K562 (cell line): ENCODE results near the gene NSMCE1. TPM values are rescaled to one million over a fixed set of nuclear protein-coding genes. Genes with fewer than 3 reads are reported as not detected.

ENCODE experiments used
- BRF1 ChIP-seq: IDR thresholded peaks from 3 replicates; pipeline ENCODE4 v1.6.1; 2011; ENCODE audit warnings: borderline replicate concordance, mild to moderate bottlenecking; ENCODE audit not compliant: insufficient read length; ENCODE audit errors: extremely low read depth
- EZH2 ChIP-seq: IDR thresholded peaks from 2 replicates; pipeline ENCODE4 v1.6.1; 2012; ENCODE audit warnings: low read depth, mild to moderate bottlenecking, inconsistent platforms, low read length, borderline replicate concordance
- HSF4 ChIP-seq: fragments of 250-450 bp; sonication (Bioruptor Pico); IDR thresholded peaks from 2 replicates; pipeline ENCODE4 v2.1.2; 2022; ENCODE audit warnings: mild to moderate bottlenecking, moderate library complexity, borderline replicate concordance
- JUNB ChIP-seq: fragments of 450-650 bp; formaldehyde crosslinking; conservative IDR thresholded peaks from 2 replicates; pipeline ENCODE4 v1.4.0; 2020; ENCODE audit warnings: mild to moderate bottlenecking
- KDM2B ChIP-seq: fragments of 250-450 bp; sonication (Bioruptor Pico); IDR thresholded peaks from 2 replicates; pipeline ENCODE4 v1.8.0; 2021; ENCODE audit warnings: mild to moderate bottlenecking, moderate library complexity
- MTF1 ChIP-seq: fragments of 250-450 bp; sonication (Bioruptor Pico); IDR thresholded peaks from 2 replicates; pipeline ENCODE4 v1.9.0; 2021; ENCODE audit warnings: moderate library complexity, mild to moderate bottlenecking, inconsistent platforms, borderline replicate concordance
- PHB ChIP-seq: fragments of 250-450 bp; sonication (Bioruptor Pico); IDR thresholded peaks from 2 replicates; pipeline ENCODE4 v1.5.0; 2021
- PHF8 ChIP-seq: fragments of 200-600 bp; sonication (generic); IDR thresholded peaks from 2 replicates; pipeline ENCODE4 v1.6.1; 2012; ENCODE audit warnings: mixed run types, mild to moderate bottlenecking, inconsistent platforms, low read length, moderate library complexity, borderline replicate concordance
- PML ChIP-seq: IDR thresholded peaks from 2 replicates; pipeline ENCODE4 v1.6.1; 2012; ENCODE audit warnings: low read length, inconsistent platforms
- PURB ChIP-seq: sonication (generic); formaldehyde crosslinking; IDR thresholded peaks from 2 replicates; pipeline ENCODE4 v1.9.0; 2021; ENCODE audit warnings: low read depth, mild to moderate bottlenecking, missing genetic modification reagents
- SMARCE1 ChIP-seq: fragments of 450-650 bp; IDR thresholded peaks from 2 replicates; pipeline ENCODE4 v1.7.1; 2016; ENCODE audit warnings: mild to moderate bottlenecking
- SOX6 ChIP-seq: fragments of 450-650 bp; IDR thresholded peaks from 2 replicates; pipeline ENCODE4 v1.6.1; 2014; ENCODE audit warnings: mild to moderate bottlenecking
- TOE1 ChIP-seq, 2 experiments: fragments of 450-650 bp in 1 of 2; sonication (generic) in 1 of 2; formaldehyde crosslinking in 1 of 2; IDR thresholded peaks; 2 replicates each; pipeline versions ENCODE4 v1.7.1 to v1.8.0; 2016 to 2022; ENCODE audit warnings: borderline replicate concordance in 2 of 2, mild to moderate bottlenecking in 2 of 2, antibody characterized with exemption in 1 of 2, inconsistent platforms in 1 of 2, low read depth in 1 of 2, missing genetic modification reagents in 1 of 2, moderate library complexity in 1 of 2
- ZKSCAN1 ChIP-seq: fragments of 150-350 bp; IDR thresholded peaks from 2 replicates; pipeline ENCODE4 v1.6.1; 2016; ENCODE audit warnings: low read depth, low read length
- ZNF24 ChIP-seq: fragments of 450-650 bp; IDR thresholded peaks from 2 replicates; pipeline ENCODE4 v1.6.1; 2016
- ZNF507 ChIP-seq: conservative IDR thresholded peaks from 2 replicates; pipeline ENCODE4 v1.6.1; 2017; ENCODE audit warnings: missing genetic modification characterization, missing compliant biosample characterization
- ZNF561 ChIP-seq: fragments of 450-650 bp; formaldehyde crosslinking; conservative IDR thresholded peaks from 2 replicates; pipeline ENCODE4 v1.4.0; 2020; ENCODE audit warnings: mild to moderate bottlenecking, moderate library complexity
- ZSCAN29 ChIP-seq: fragments of 450-650 bp; IDR thresholded peaks from 2 replicates; pipeline ENCODE4 v1.6.1; 2017
- polyA plus RNA-seq, 8 experiments: library from polyadenylated mRNA; depleted of rRNA in 4 of 8; stranded (reverse) in 5 of 8; unstranded in 3 of 8; fragments of >200 nt; fragmentation: Nextera tagmentation in 2 of 8; fragmentation: Illumina TruSeq in 1 of 8; extraction: Ambion mirVana in 2 of 8; extraction: Trizol in 1 of 8; gene quantifications; 2 replicates each; pipeline versions ENCODE4 v1.2.1 to v1.2.3, GENCODE V29; 2011 to 2014; ENCODE audit warnings: inconsistent platforms in 1 of 8, missing spikeins in 1 of 8
- total RNA-seq, 7 experiments: library from RNA; depleted of rRNA in 6 of 7; stranded (reverse); fragments of >200 nt in 6 of 7; fragmentation: Illumina TruSeq in 2 of 7; extraction: Trizol in 2 of 7; gene quantifications; 2 replicates each; pipeline versions ENCODE4 v1.2.1 to v1.2.3, GENCODE V29; 2011 to 2021; ENCODE audit warnings: low replicate concordance in 1 of 7
- TF ChIP-seq, protein P1 (sequence below): fragments of 250-450 bp; sonication (Bioruptor Pico); IDR thresholded peaks from 2 replicates; pipeline ENCODE4 v1.8.0; 2021; ENCODE audit warnings: borderline replicate concordance, mild to moderate bottlenecking, moderate library complexity; ENCODE audit not compliant: poor library complexity, severe bottlenecking
- TF ChIP-seq, protein P2 (sequence below): fragments of 450-650 bp; formaldehyde crosslinking; IDR thresholded peaks from 2 replicates; pipeline ENCODE4 v1.4.0; 2022; ENCODE audit warnings: missing genetic modification characterization
- TF ChIP-seq, protein P3 (sequence below): fragments of 250-450 bp; sonication (Bioruptor Pico); IDR thresholded peaks from 2 replicates; pipeline ENCODE4 v1.5.0; 2021
- TF ChIP-seq, protein P4 (sequence below): fragments of 250-450 bp; sonication (Bioruptor Pico); IDR thresholded peaks from 2 replicates; pipeline ENCODE4 v1.5.0; 2020; ENCODE audit warnings: mild to moderate bottlenecking
- TF ChIP-seq, protein P5 (sequence below): fragments of 450-650 bp; IDR thresholded peaks from 2 replicates; pipeline ENCODE4 v1.7.0; 2016; ENCODE audit warnings: borderline replicate concordance

Gene NSMCE1
- total and polyA plus RNA-seq, 9 of the 15 experiments (the other 6 are each of a cell fraction or from before 2014, with no cell fraction given): 52.1 to 163 (median 61.5) TPM

DNA sequence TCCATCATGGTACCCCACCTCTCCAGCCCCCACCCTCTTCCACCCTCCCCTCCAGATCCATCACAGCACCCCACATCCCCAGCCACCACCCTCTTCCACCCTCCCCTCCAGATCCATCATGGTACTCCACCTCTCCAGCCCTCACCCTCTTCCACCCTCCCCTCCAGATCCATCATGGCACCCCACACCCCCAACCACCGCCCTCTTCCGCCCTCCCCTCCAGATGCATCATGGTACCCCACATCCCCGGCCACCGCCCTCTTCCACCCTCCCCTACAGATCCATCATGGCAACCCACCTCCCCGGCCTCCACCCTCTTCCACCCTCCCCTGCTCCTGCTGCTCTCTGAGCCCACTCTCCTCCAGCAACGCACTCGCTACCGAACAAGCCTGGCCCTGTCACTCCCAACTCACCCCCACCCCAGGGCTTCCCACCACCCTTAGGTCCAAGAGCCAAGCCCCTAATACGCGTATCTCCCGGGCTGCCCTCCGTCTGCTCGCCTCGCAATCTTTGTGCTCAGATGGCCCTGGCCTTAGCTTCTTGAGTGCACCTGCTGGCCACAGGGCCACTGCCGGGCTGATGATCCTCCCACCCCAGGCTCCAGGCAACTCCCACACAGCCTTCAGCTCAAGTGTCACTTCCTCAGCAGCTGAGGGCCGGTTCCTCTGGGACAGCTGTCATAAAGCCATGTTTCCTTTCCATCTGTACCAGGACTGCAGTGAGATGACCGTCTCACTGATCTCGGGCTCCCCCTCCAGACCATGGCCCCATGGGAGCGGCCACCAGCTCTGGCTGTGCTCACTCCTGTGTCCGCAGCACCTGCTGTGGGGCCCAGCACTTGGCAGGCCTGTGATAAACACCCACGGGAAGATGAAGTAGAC is 39.7 kb downstream of the NSMCE1 start (continued):
- TF ChIP-seq, protein P1, sequence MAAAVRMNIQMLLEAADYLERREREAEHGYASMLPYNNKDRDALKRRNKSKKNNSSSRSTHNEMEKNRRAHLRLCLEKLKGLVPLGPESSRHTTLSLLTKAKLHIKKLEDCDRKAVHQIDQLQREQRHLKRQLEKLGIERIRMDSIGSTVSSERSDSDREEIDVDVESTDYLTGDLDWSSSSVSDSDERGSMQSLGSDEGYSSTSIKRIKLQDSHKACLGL (CRISPR knock-in tag): no peak
- no peak for TF ChIP-seq ZNF507 (tag)
- peak; percentile 30; the same call in 1 of the 2 replicates for TF ChIP-seq SOX6
- TF ChIP-seq, protein P2, sequence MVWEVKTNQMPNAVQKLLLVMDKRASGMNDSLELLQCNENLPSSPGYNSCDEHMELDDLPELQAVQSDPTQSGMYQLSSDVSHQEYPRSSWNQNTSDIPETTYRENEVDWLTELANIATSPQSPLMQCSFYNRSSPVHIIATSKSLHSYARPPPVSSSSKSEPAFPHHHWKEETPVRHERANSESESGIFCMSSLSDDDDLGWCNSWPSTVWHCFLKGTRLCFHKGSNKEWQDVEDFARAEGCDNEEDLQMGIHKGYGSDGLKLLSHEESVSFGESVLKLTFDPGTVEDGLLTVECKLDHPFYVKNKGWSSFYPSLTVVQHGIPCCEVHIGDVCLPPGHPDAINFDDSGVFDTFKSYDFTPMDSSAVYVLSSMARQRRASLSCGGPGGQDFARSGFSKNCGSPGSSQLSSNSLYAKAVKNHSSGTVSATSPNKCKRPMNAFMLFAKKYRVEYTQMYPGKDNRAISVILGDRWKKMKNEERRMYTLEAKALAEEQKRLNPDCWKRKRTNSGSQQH (CRISPR knock-in tag): no peak
- no peak for TF ChIP-seq ZNF24
- TF ChIP-seq TOE1 (IDR thresholded peaks at IDR 0.05; ENCODE audit: borderline replicate concordance): no peak
- no peak for TF ChIP-seq TOE1 (CRISPR knock-in tag; IDR thresholded peaks at IDR 0.05; ENCODE audit: borderline replicate concordance, low read depth)
- TF ChIP-seq EZH2: no peak
- TF ChIP-seq HSF4 (CRISPR knock-in tag): no peak
- no peak for TF ChIP-seq BRF1
- TF ChIP-seq ZNF561 (CRISPR knock-in tag): no peak
- TF ChIP-seq, protein P3, sequence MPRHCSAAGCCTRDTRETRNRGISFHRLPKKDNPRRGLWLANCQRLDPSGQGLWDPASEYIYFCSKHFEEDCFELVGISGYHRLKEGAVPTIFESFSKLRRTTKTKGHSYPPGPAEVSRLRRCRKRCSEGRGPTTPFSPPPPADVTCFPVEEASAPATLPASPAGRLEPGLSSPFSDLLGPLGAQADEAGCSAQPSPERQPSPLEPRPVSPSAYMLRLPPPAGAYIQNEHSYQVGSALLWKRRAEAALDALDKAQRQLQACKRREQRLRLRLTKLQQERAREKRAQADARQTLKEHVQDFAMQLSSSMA (CRISPR knock-in tag): no peak
- no peak for TF ChIP-seq PML
- TF ChIP-seq SMARCE1: no peak
- no peak for TF ChIP-seq PHB (CRISPR knock-in tag)
- TF ChIP-seq PHF8: no peak
- no peak for TF ChIP-seq PURB (CRISPR knock-in tag)
- TF ChIP-seq ZKSCAN1: no peak
- TF ChIP-seq JUNB (CRISPR knock-in tag): no peak
- TF ChIP-seq, protein P4, sequence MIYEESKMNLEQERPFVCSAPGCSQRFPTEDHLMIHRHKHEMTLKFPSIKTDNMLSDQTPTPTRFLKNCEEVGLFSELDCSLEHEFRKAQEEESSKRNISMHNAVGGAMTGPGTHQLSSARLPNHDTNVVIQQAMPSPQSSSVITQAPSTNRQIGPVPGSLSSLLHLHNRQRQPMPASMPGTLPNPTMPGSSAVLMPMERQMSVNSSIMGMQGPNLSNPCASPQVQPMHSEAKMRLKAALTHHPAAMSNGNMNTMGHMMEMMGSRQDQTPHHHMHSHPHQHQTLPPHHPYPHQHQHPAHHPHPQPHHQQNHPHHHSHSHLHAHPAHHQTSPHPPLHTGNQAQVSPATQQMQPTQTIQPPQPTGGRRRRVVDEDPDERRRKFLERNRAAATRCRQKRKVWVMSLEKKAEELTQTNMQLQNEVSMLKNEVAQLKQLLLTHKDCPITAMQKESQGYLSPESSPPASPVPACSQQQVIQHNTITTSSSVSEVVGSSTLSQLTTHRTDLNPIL (CRISPR knock-in tag): no peak
- TF ChIP-seq KDM2B (CRISPR knock-in tag): no peak
- TF ChIP-seq, protein P5, sequence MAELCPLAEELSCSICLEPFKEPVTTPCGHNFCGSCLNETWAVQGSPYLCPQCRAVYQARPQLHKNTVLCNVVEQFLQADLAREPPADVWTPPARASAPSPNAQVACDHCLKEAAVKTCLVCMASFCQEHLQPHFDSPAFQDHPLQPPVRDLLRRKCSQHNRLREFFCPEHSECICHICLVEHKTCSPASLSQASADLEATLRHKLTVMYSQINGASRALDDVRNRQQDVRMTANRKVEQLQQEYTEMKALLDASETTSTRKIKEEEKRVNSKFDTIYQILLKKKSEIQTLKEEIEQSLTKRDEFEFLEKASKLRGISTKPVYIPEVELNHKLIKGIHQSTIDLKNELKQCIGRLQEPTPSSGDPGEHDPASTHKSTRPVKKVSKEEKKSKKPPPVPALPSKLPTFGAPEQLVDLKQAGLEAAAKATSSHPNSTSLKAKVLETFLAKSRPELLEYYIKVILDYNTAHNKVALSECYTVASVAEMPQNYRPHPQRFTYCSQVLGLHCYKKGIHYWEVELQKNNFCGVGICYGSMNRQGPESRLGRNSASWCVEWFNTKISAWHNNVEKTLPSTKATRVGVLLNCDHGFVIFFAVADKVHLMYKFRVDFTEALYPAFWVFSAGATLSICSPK: no peak
- TF ChIP-seq MTF1: no peak
- no peak for TF ChIP-seq ZSCAN29
